HG03108 (cell line): Measurements from ENCODE around the gene TMEM117.
"Not testable (repeated sequence)": the region's sequence is repeated elsewhere in the genome, so short reads cannot be mapped to it uniquely, and the experiment has no call there.

ENCODE experiments used
- ATAC-seq: cut with Tn5 transposase; IDR thresholded peaks from one replicate; pipeline ENCODE4 v1.9.1; 2021; ENCODE audit warnings: moderate library complexity; ENCODE audit not compliant: unreplicated experiment

The TMEM117 gene

GRCh38 chr12:44193281-44193680 is 357.4 kb downstream of the TMEM117 start:
- ATAC-seq: peak; percentile 94

GRCh38 chr12:44195719-44196118 is 359.8 kb downstream of the TMEM117 start:
- ATAC-seq: not testable (repeated sequence)

GRCh38 chr12:44206045-44206444 is 370.2 kb downstream of the TMEM117 start:
- ATAC-seq: no peak

GRCh38 chr12:44217146-44217883 is 381.4 kb downstream of the TMEM117 start:
- ATAC-seq: no peak

GRCh38 chr12:44223736-44224135 is 387.9 kb downstream of the TMEM117 start:
- no peak for ATAC-seq

- no peak for ATAC-seq
These were observed 388.7 kb downstream of the TMEM117 start for GRCh38 chr12:44224399-44225148.

- ATAC-seq: no peak
These were observed 389.2 kb downstream of the TMEM117 start for GRCh38 chr12:44225149-44225510.

- ATAC-seq: no peak
These were observed 391.7 kb downstream of the TMEM117 start for GRCh38 chr12:44227616-44228015.

- ATAC-seq: no peak
These were observed 394.0 kb downstream of the TMEM117 start for GRCh38 chr12:44229846-44230245.

- no peak for ATAC-seq
These were observed 399.8 kb downstream of the TMEM117 start for GRCh38 chr12:44235674-44236073.

GRCh38 chr12:44240186-44240585 is 404.3 kb downstream of the TMEM117 start:
- no peak for ATAC-seq

- ATAC-seq: no peak
These were observed 410.1 kb downstream of the TMEM117 start for GRCh38 chr12:44245932-44246331.

GRCh38 chr12:44246482-44247105 is 410.7 kb downstream of the TMEM117 start:
- ATAC-seq: no peak

GRCh38 chr12:44247588-44247987 is 411.7 kb downstream of the TMEM117 start:
- ATAC-seq: no peak

- no peak for ATAC-seq
These were observed 412.6 kb downstream of the TMEM117 start for GRCh38 chr12:44248436-44248835.

- ATAC-seq: not testable (repeated sequence)
These were observed 414.6 kb downstream of the TMEM117 start for GRCh38 chr12:44250440-44250839.

GRCh38 chr12:44253338-44253856 is 417.5 kb downstream of the TMEM117 start:
- ATAC-seq: no peak

GRCh38 chr12:44258246-44258645 is 422.4 kb downstream of the TMEM117 start:
- ATAC-seq: no peak

GRCh38 chr12:44259890-44260289 is 424.0 kb downstream of the TMEM117 start:
- ATAC-seq: no peak

GRCh38 chr12:44260581-44260980 is 424.7 kb downstream of the TMEM117 start:
- no peak for ATAC-seq

GRCh38 chr12:44285321-44285960 is 449.6 kb downstream of the TMEM117 start:
- ATAC-seq: no peak
